ENCODE data around the gene ESPN. TPM values are rescaled to one million over a fixed set of nuclear protein-coding genes. Genes with fewer than 3 reads are reported as not detected.
A peak's percentile ranks its signal among the peaks of the same experiment; 100 is the strongest.

ESPN gene
- total and polyA plus RNA-seq, 2 of the 4 experiments (the other 2 are of a cell fraction): under 0.01 to 0.02 TPM

- in situ Hi-C loops (cut with MboI; ENCODE audit: low sequenced_read_pairs) (no loop called here), intact Hi-C loops (cut with micrococcal nuclease) (no loop called here), dilution Hi-C loops (cut with HindIII; ENCODE audit: low sequenced_read_pairs, unreplicated experiment) (no loop called here)
- no peaks in the 10 kb centered on the region for H3K9me3 ChIP-seq (ENCODE audit: control insufficient read depth, insufficient read depth, low read length)
- no peaks in the 10 kb centered on the region for H3K79me1 ChIP-seq (ENCODE audit: low read depth in 1 of 2, low read length in 2 of 2)
- ChIA-PET POLR2A (ENCODE audit: unreplicated experiment) (no interaction called here), CTCF (interaction anchor here (0.6 kb wide), 1 partner anchor 21 kb away, joined by 4 read pairs; no protein-coding TSS in a partner anchor)
- H3K9me1 ChIP-seq (ENCODE audit: insufficient read depth, low read length): no peaks in the 10 kb centered on the region
- H2AK9ac ChIP-seq (replicated peaks; ENCODE audit: low read depth, low read length, poor library complexity): no peak overlapping the region
- DNase-seq: no peak
- H3K4me2 ChIP-seq (ENCODE audit: low read depth, low read length): no peak overlapping the region
- no peak overlapping the region for H3K27ac ChIP-seq (ENCODE audit: insufficient read depth, low read length)
- H4K5ac ChIP-seq (ENCODE audit: low read depth, low read length): no peak overlapping the region
- H3K4me3 ChIP-seq (ENCODE audit: insufficient read depth, low read depth, low read length): no peak overlapping the region
- no peak overlapping the region for H4K8ac ChIP-seq (ENCODE audit: low read depth in 2 of 2, low read length in 2 of 2)
- H3K36me3 ChIP-seq (ENCODE audit: control insufficient read depth, insufficient read depth, low read length): no peaks in the 10 kb centered on the region
- H2BK120ac ChIP-seq (ENCODE audit: low read depth, low read length): no peak overlapping the region
- no peak overlapping the region for H3K14ac ChIP-seq (replicated peaks; ENCODE audit: low read depth, low read length)
- no peak overlapping the region for H3K4ac ChIP-seq (ENCODE audit: low read depth, low read length)
- no peak overlapping the region for H3K23ac ChIP-seq (ENCODE audit: low read depth, low read length)
- no TSS peak for BruUV-seq (replicated peaks)
- no peak overlapping the region for H3K18ac ChIP-seq (ENCODE audit: low read depth, low read length)
- no peak overlapping the region for H2BK20ac ChIP-seq (ENCODE audit: low read depth, low read length)
- H3K27me3 ChIP-seq (ENCODE audit: control insufficient read depth, insufficient read depth, low read length): peaks cover 7% of the 10 kb centered on the region
- peaks cover 4% of the 10 kb centered on the region for H3K4me1 ChIP-seq (ENCODE audit: control insufficient read depth, insufficient read depth, low read length)
- H2BK5ac ChIP-seq (ENCODE audit: low read depth, low read length, poor library complexity, severe bottlenecking): no peak overlapping the region
- H2BK15ac ChIP-seq (ENCODE audit: low read depth, low read length): no peak overlapping the region
- H2AFZ ChIP-seq (replicated peaks; ENCODE audit: low read length, poor library complexity): peak overlapping the region; percentile 43
- no peak overlapping the region; the same call in 1 of the 2 replicates for H4K91ac ChIP-seq (ENCODE audit: insufficient read depth, low read depth, low read length)
- WGBS, 2 experiments (ENCODE audit: extremely low coverage in 2 of 2, insufficient read length in 1 of 2): 100% methylated on average over 3 of the region's 10 CpGs; no CpG with 5 or more reads in 1 of the 2 experiments
- no peak for ATAC-seq (ENCODE audit: low read depth)
- no peak overlapping the region; the same call in 1 of the 2 replicates for H2AK5ac ChIP-seq (ENCODE audit: low read depth, low read length)
- H3K9ac ChIP-seq (ENCODE audit: low read depth, low read length): no peak overlapping the region
- no peak overlapping the region for H3K56ac ChIP-seq (ENCODE audit: extremely low read depth, insufficient read depth, low read length)
- TF ChIP-seq USF2 (IDR thresholded peaks at IDR 0.05; ENCODE audit: low read depth, low read length): no peak
- H4K20me1 ChIP-seq (ENCODE audit: insufficient read depth, low read length): no peaks in the 10 kb centered on the region
These were observed 76.8 kb downstream of the ESPN start for GRCh38 chr1:6501279-6501813.
